ENCODE results near the gene P4HB.

- TF ChIP-seq CTCF (conservative IDR thresholded peaks at IDR 0.05; ENCODE audit: low read depth, low read length) (no peak), BHLHE40 (IDR thresholded peaks at IDR 0.05; ENCODE audit: low read depth, low read length) (no peak), POLR2A (IDR thresholded peaks at IDR 0.05; ENCODE audit: low read depth, low read length) (no peak), USF2 (IDR thresholded peaks at IDR 0.05; ENCODE audit: low read depth, low read length) (no peak), RFX5 (IDR thresholded peaks at IDR 0.05; ENCODE audit: low read depth, low read length) (no peak), ELK1 (IDR thresholded peaks at IDR 0.05; ENCODE audit: borderline replicate concordance, low read depth, low read length) (no peak), CEBPB (IDR thresholded peaks at IDR 0.05; ENCODE audit: low read depth, low read length) (no peak), MXI1 (IDR thresholded peaks at IDR 0.05; ENCODE audit: borderline replicate concordance, low read depth, low read length) (no peak), NFE2L2 (IDR thresholded peaks at IDR 0.05; ENCODE audit: low read depth, low read length) (no peak)
Observed at GRCh38 chr17:81833921-81834830, 26.2 kb downstream of the P4HB start.
